Suprapubic skin (tissue), 4 donors: ENCODE measurements around the gene SLC38A6. TPM values are rescaled to one million over a fixed set of nuclear protein-coding genes. Genes with fewer than 3 reads are reported as not detected.

Source experiments
- DNase-seq, 2 donors: peaks; one replicate each; pipeline ENCODE4 v3.0.0-alpha.2; 2019; ENCODE audit warnings: low spot score in 2 of 2
- H3K27ac ChIP-seq: fragments of 200-600 bp; sonication (generic); one replicate; pipeline ENCODE4 v1.5.1; 2019
- H3K27me3 ChIP-seq: fragments of 200-600 bp; sonication (generic); one replicate; pipeline ENCODE4 v1.5.1; 2019
- H3K36me3 ChIP-seq: fragments of 200-600 bp; sonication (generic); one replicate; pipeline ENCODE4 v1.5.1; 2019
- H3K4me1 ChIP-seq: fragments of 200-600 bp; sonication (generic); one replicate; pipeline ENCODE4 v1.5.1; 2019
- H3K4me3 ChIP-seq: fragments of 200-600 bp; sonication (generic); one replicate; pipeline ENCODE4 v1.5.1; 2019; ENCODE audit warnings: mild to moderate bottlenecking
- H3K9me3 ChIP-seq: fragments of 200-600 bp; sonication (generic); one replicate; pipeline ENCODE4 v1.5.1; 2019
- CTCF ChIP-seq, 2 donors: fragments of 200-600 bp in 1 of 2; fragments of 450-650 bp in 1 of 2; sonication (generic) in 1 of 2; IDR thresholded peaks; one replicate each; pipeline ENCODE4 v1.5.1; 2016 to 2019; ENCODE audit warnings: antibody characterized with exemption in 2 of 2, mild to moderate bottlenecking in 1 of 2, moderate library complexity in 1 of 2
- EP300 ChIP-seq: sonication (generic); formaldehyde crosslinking; IDR thresholded peaks from one replicate; pipeline ENCODE4 v1.6.1; 2017; ENCODE audit warnings: antibody characterized with exemption
- POLR2A ChIP-seq, 2 donors: fragments of 450-650 bp; IDR thresholded peaks; one replicate each; pipeline ENCODE4 v1.6.1; 2017; ENCODE audit warnings: antibody characterized with exemption in 2 of 2, mild to moderate bottlenecking in 2 of 2, moderate library complexity in 2 of 2
- POLR2AphosphoS5 ChIP-seq, 3 donors: sonication (generic); formaldehyde crosslinking; IDR thresholded peaks; one replicate each; pipeline ENCODE4 v1.6.1; 2017; ENCODE audit warnings: antibody characterized with exemption in 3 of 3
- WGBS: methylation state at CpG from one replicate; pipeline ENCODE4 v1.1.5; 2018; 5-methylcytosine and 5-hydroxymethylcytosine counted together
- total RNA-seq, 4 donors: library from RNA; depleted of rRNA; stranded (reverse); fragments of >200 nt; gene quantifications; one replicate each; pipeline ENCODE4 v1.1.0, GENCODE V29; 2016

Gene SLC38A6
- total RNA-seq, 4 donors from 2014 or later, result 7.8 to 14.3 (median 11.2) TPM

GRCh38 chr14:61026526-61026925 lies 45.5 kb downstream of the SLC38A6 start:
- Histone ChIP-seq H3K27ac (no peak overlapping the region), H3K27me3 (no peaks in the 10 kb centered on the region), H3K4me1 (no peaks in the 10 kb centered on the region), H3K4me3 (no peak overlapping the region), H3K9me3 (no peaks in the 10 kb centered on the region), H3K36me3 (no peaks in the 10 kb centered on the region)
- WGBS, result 99% methylated on average over 2 of the region's 2 CpGs
- no peak for TF ChIP-seq EP300
- TF ChIP-seq CTCF (IDR thresholded peaks at IDR 0.05), result no peak
- no peak for TF ChIP-seq POLR2AphosphoS5 (IDR thresholded peaks at IDR 0.05)
- no peak for TF ChIP-seq POLR2A (IDR thresholded peaks at IDR 0.05)
- DNase-seq, result no peak

- TF ChIP-seq POLR2AphosphoS5 (IDR thresholded peaks at IDR 0.05) (no peak), POLR2A (IDR thresholded peaks at IDR 0.05) (no peak), EP300 (no peak), CTCF (IDR thresholded peaks at IDR 0.05) (no peak)
- Histone ChIP-seq H3K27ac (no peak overlapping the region), H3K4me3 (no peak overlapping the region)
These were observed 50.0 kb downstream of the SLC38A6 start for GRCh38 chr14:61031026-61031425.

GRCh38 chr14:61033054-61033453 lies 52.0 kb downstream of the SLC38A6 start:
- H3K4me1 ChIP-seq, result peaks cover 3% of the 10 kb centered on the region
- H3K27me3 ChIP-seq, result no peaks in the 10 kb centered on the region
- no peaks in the 10 kb centered on the region for H3K9me3 ChIP-seq
- WGBS, result 65% methylated on average over 3 of the region's 3 CpGs
- no peak for DNase-seq
- no peak overlapping the region for H3K27ac ChIP-seq
- H3K4me3 ChIP-seq, result no peak overlapping the region
- H3K36me3 ChIP-seq, result no peaks in the 10 kb centered on the region
- no peak for TF ChIP-seq EP300
- TF ChIP-seq POLR2AphosphoS5 (IDR thresholded peaks at IDR 0.05), result no peak
- no peak for TF ChIP-seq POLR2A (IDR thresholded peaks at IDR 0.05)
- TF ChIP-seq CTCF (IDR thresholded peaks at IDR 0.05), result no peak

More at GRCh38 chr14:61031026-61031425, 50.0 kb downstream of the SLC38A6 start:
- peaks cover 3% of the 10 kb centered on the region for H3K4me1 ChIP-seq
- H3K9me3 ChIP-seq, result no peaks in the 10 kb centered on the region
- no peaks in the 10 kb centered on the region for H3K36me3 ChIP-seq
- DNase-seq, result no peak
- no peaks in the 10 kb centered on the region for H3K27me3 ChIP-seq

GRCh38 chr14:61033855-61034254 lies 52.8 kb downstream of the SLC38A6 start:
- H3K27me3 ChIP-seq, result no peaks in the 10 kb centered on the region
- H3K9me3 ChIP-seq, result no peaks in the 10 kb centered on the region
- peaks cover 3% of the 10 kb centered on the region for H3K4me1 ChIP-seq
- no peak overlapping the region for H3K27ac ChIP-seq
- H3K4me3 ChIP-seq, result no peak overlapping the region
- TF ChIP-seq POLR2A (IDR thresholded peaks at IDR 0.05) (no peak), POLR2AphosphoS5 (IDR thresholded peaks at IDR 0.05) (no peak), CTCF (IDR thresholded peaks at IDR 0.05) (no peak), EP300 (no peak)
- no peaks in the 10 kb centered on the region for H3K36me3 ChIP-seq
- DNase-seq, result no peak

GRCh38 chr14:61034416-61035120 lies 53.5 kb downstream of the SLC38A6 start:
- TF ChIP-seq POLR2AphosphoS5 (IDR thresholded peaks at IDR 0.05), result no peak
- TF ChIP-seq CTCF (IDR thresholded peaks at IDR 0.05), result no peak
- TF ChIP-seq EP300, result no peak
- TF ChIP-seq POLR2A (IDR thresholded peaks at IDR 0.05), result no peak
- no peak for DNase-seq
- Histone ChIP-seq H3K4me3 (no peak overlapping the region), H3K4me1 (peaks cover 3% of the 10 kb centered on the region), H3K27ac (no peak overlapping the region), H3K9me3 (no peaks in the 10 kb centered on the region), H3K27me3 (no peaks in the 10 kb centered on the region), H3K36me3 (no peaks in the 10 kb centered on the region)
- 55% methylated on average over 4 of the region's 4 CpGs for WGBS
